Activated B cell treated with CpG ODN at 0.5 μM for 24 hours (primary cell): ENCODE results near the gene PARN. TPM values are rescaled to one million over a fixed set of nuclear protein-coding genes. Genes with fewer than 3 reads are reported as not detected.

Experiments used
- ATAC-seq: fragments of 200-7000 bp; cut with Tn5 transposase; one replicate; pipeline ENCODE4 v1.10.0; 2021; ENCODE audit warnings: low read depth, mild to moderate bottlenecking, moderate library complexity
- CTCF ChIA-PET: fragments of 350-600 bp; sonication (Branson Sonifier 250); formaldehyde crosslinking; loops from one replicate; lab custom pipeline; 2021; ENCODE audit warnings: antibody characterized with exemption; lab: Charles Lee
- POLR2A ChIA-PET: fragments of 350-600 bp; sonication (Branson Sonifier 250); formaldehyde crosslinking; loops from one replicate; lab custom pipeline; 2021; ENCODE audit warnings: antibody characterized with exemption; lab: Charles Lee
- DNase-seq: peaks from one replicate; pipeline ENCODE4 v3.0.0; 2022
- H3K27ac Mint-ChIP-seq: one replicate; pipeline ENCODE4 v1.8.0; 2020; ENCODE audit warnings: mixed read lengths
- H3K27me3 Mint-ChIP-seq: one replicate; pipeline ENCODE4 v1.8.0; 2021; ENCODE audit warnings: mixed read lengths
- H3K36me3 Mint-ChIP-seq: one replicate; pipeline ENCODE4 v1.8.0; 2021; ENCODE audit warnings: low read depth, mixed read lengths
- H3K4me1 Mint-ChIP-seq: one replicate; pipeline ENCODE4 v1.8.0; 2021; ENCODE audit warnings: mixed read lengths
- H3K4me3 Mint-ChIP-seq: one replicate; pipeline ENCODE4 v1.8.0; 2020; ENCODE audit warnings: mild to moderate bottlenecking, mixed read lengths
- H3K9me3 Mint-ChIP-seq: one replicate; pipeline ENCODE4 v1.8.0; 2020; ENCODE audit warnings: mixed read lengths
- CTCF ChIP-seq: fragments of 200-600 bp; IDR thresholded peaks from one replicate; pipeline ENCODE4 v1.8.0; 2022; ENCODE audit warnings: antibody characterized with exemption, mild to moderate bottlenecking
- intact Hi-C: fragments of 100-400 bp; cut with micrococcal nuclease; formaldehyde crosslinking; loops from one replicate; pipeline ENCODE4 v1.15.1; 2024
- total RNA-seq: library from RNA; stranded (reverse); gene quantifications from 2 replicates; pipeline ENCODE4 v1.2.3, GENCODE V29; 2022

Gene PARN
- total RNA-seq, 1 donor from 2014 or later: 47.3 TPM

- intact Hi-C loops: no loop called here
- ChIA-PET CTCF (no interaction called here), POLR2A (no interaction called here)
- Mint-ChIP-seq H3K9me3 (no peaks in the 10 kb centered on the region), H3K27me3 (no peaks in the 10 kb centered on the region), H3K4me3 (no peak overlapping the region), H3K4me1 (peaks cover 13% of the 10 kb centered on the region), H3K27ac (no peak overlapping the region), H3K36me3 (peaks cover 14% of the 10 kb centered on the region)
- DNase-seq: no peak
- ATAC-seq: no peak
- TF ChIP-seq CTCF: no peak
Observed at GRCh38 chr16:14502932-14503741, 126.9 kb downstream of the PARN start.

GRCh38 chr16:14502256-14502875 is 127.7 kb downstream of the PARN start:
- ChIA-PET CTCF (no interaction called here), POLR2A (no interaction called here)
- Mint-ChIP-seq H3K4me3 (no peak overlapping the region), H3K27ac (no peak overlapping the region), H3K4me1 (peaks cover 13% of the 10 kb centered on the region), H3K27me3 (no peaks in the 10 kb centered on the region), H3K9me3 (no peaks in the 10 kb centered on the region), H3K36me3 (peaks cover 14% of the 10 kb centered on the region)
- ATAC-seq: no peak
- intact Hi-C loops: no loop called here
- DNase-seq: no peak
- no peak for TF ChIP-seq CTCF

- no peak for ATAC-seq
- H3K27ac Mint-ChIP-seq: no peak overlapping the region
Observed at GRCh38 chr16:14501331-14502255, 128.5 kb downstream of the PARN start.

GRCh38 chr16:14500791-14501190 is 129.3 kb downstream of the PARN start:
- CTCF ChIA-PET: interaction anchor here (0.6 to 1.5 kb wide), 2 partner anchors 106 to 251 kb away, joined by 5 read pairs; no protein-coding TSS in a partner anchor
- intact Hi-C loops: no loop called here
- POLR2A ChIA-PET: no interaction called here
- Mint-ChIP-seq H3K4me3 (no peak overlapping the region), H3K9me3 (no peaks in the 10 kb centered on the region), H3K27me3 (no peaks in the 10 kb centered on the region), H3K36me3 (peaks cover 9% of the 10 kb centered on the region), H3K27ac (no peak overlapping the region), H3K4me1 (peaks cover 10% of the 10 kb centered on the region)
- DNase-seq (no peak), ATAC-seq (no peak)
- no peak for TF ChIP-seq CTCF

More at GRCh38 chr16:14501331-14502255, 128.5 kb downstream of the PARN start:
- Mint-ChIP-seq H3K4me1 (peaks cover 13% of the 10 kb centered on the region), H3K27me3 (no peaks in the 10 kb centered on the region), H3K9me3 (no peaks in the 10 kb centered on the region), H3K4me3 (no peak overlapping the region), H3K36me3 (peaks cover 16% of the 10 kb centered on the region)
- TF ChIP-seq CTCF: no peak
- intact Hi-C loops: no loop called here
- POLR2A ChIA-PET: no interaction called here
- CTCF ChIA-PET: interaction anchor here (1.5 kb wide), 1 partner anchor 252 kb away, joined by 5 read pairs; no protein-coding TSS in a partner anchor
- no peak for DNase-seq
